PC-3 (cell line): ENCODE data around the gene CORO1C. TPM values are rescaled to one million over a fixed set of nuclear protein-coding genes. Genes with fewer than 3 reads are reported as not detected.

Experiments
- ATAC-seq: fragments of 200-7000 bp; cut with Tn5 transposase; 2 replicates; pipeline ENCODE4 v1.9.1; 2020; ENCODE audit warnings: mild to moderate bottlenecking, moderate library complexity
- BruUV-seq: library from RNA; stranded (reverse); fragments of 400-500 nt; replicated peaks from 2 replicates; lab custom pipeline; 2021; lab: Mats Ljungman, UMichigan
- CTCF ChIA-PET: fragments of 300-600 bp; sonication (Branson Sonifier 250); formaldehyde crosslinking; loops from one replicate; lab custom pipeline; 2022; ENCODE audit warnings: antibody characterized with exemption; lab: Charles Lee
- POLR2A ChIA-PET: fragments of 300-600 bp; sonication (Branson Sonifier 250); formaldehyde crosslinking; loops from one replicate; lab custom pipeline; 2022; ENCODE audit warnings: antibody characterized with exemption; ENCODE audit not compliant: unreplicated experiment; lab: Charles Lee
- DNase-seq: peaks from one replicate; pipeline ENCODE4 v3.0.0-alpha.2; 2015
- H2AFZ ChIP-seq: fragments of 300-600 bp; sonication (generic); 2 replicates; pipeline ENCODE4 v1.6.0; 2016; ENCODE audit warnings: antibody characterized with exemption, low read length
- H3F3A ChIP-seq: fragments of 300-600 bp; sonication (generic); one replicate; pipeline ENCODE4 v1.6.0; 2017; ENCODE audit warnings: antibody characterized with exemption, low read length, control low read depth, mild to moderate bottlenecking; ENCODE audit not compliant: unreplicated experiment
- H3K27ac ChIP-seq: fragments of 300-600 bp; sonication (generic); 2 replicates; pipeline ENCODE4 v1.5.1; 2016; ENCODE audit warnings: mild to moderate bottlenecking, low read length
- H3K27me3 ChIP-seq: fragments of 300-600 bp; sonication (generic); 2 replicates; pipeline ENCODE4 v1.6.1; 2016; ENCODE audit warnings: low read length, mixed read lengths
- H3K36me3 ChIP-seq: fragments of 300-600 bp; sonication (generic); 2 replicates; pipeline ENCODE4 v1.6.1; 2016; ENCODE audit warnings: low read depth, mixed run types, low read length, mixed read lengths
- H3K4me1 ChIP-seq: fragments of 300-600 bp; sonication (generic); 2 replicates; pipeline ENCODE4 v1.5.1; 2016; ENCODE audit warnings: low read length; ENCODE audit not compliant: insufficient read depth
- H3K4me2 ChIP-seq: fragments of 300-600 bp; sonication (generic); 2 replicates; pipeline ENCODE4 v1.6.0; 2016; ENCODE audit warnings: low read length
- H3K4me3 ChIP-seq: fragments of 300-600 bp; sonication (generic); 2 replicates; pipeline ENCODE4 v1.5.1; 2016; ENCODE audit warnings: mild to moderate bottlenecking, low read length, mixed read lengths
- H3K79me2 ChIP-seq: fragments of 300-600 bp; sonication (generic); 2 replicates; pipeline ENCODE4 v1.6.1; 2017; ENCODE audit warnings: low read length, mixed read lengths
- H3K9ac ChIP-seq: fragments of 300-600 bp; sonication (generic); 2 replicates; pipeline ENCODE4 v1.6.0; 2016; ENCODE audit warnings: mild to moderate bottlenecking, low read length
- H3K9me2 ChIP-seq: fragments of 300-600 bp; sonication (generic); replicated peaks from 2 replicates; pipeline ENCODE4 v1.6.1; 2016; ENCODE audit warnings: mixed run types, low read length, mixed read lengths
- H3K9me3 ChIP-seq: fragments of 300-600 bp; sonication (generic); 2 replicates; pipeline ENCODE4 v1.6.1; 2016; ENCODE audit warnings: low read length, mixed read lengths
- H4K20me1 ChIP-seq: fragments of 300-600 bp; sonication (generic); 2 replicates; pipeline ENCODE4 v1.6.1; 2016; ENCODE audit warnings: low read length, mixed read lengths
- EZH2 ChIP-seq: fragments of 300-600 bp; sonication (generic); IDR thresholded peaks from one replicate; pipeline ENCODE4 v1.6.1; 2017; ENCODE audit warnings: antibody characterized with exemption, mild to moderate bottlenecking, low read length; ENCODE audit not compliant: unreplicated experiment
- EZH2phosphoT487 ChIP-seq: fragments of 300-600 bp; sonication (generic); IDR thresholded peaks from 2 replicates; pipeline ENCODE4 v1.6.1; 2018; ENCODE audit warnings: mild to moderate bottlenecking, antibody characterized with exemption, low read length, borderline replicate concordance
- intact Hi-C: fragments of 100-400 bp; cut with micrococcal nuclease; formaldehyde crosslinking; loops from 2 replicates; pipeline ENCODE4 v1.9.0; 2023
- total RNA-seq: library from RNA; depleted of rRNA; stranded (reverse); fragments of >200 nt; gene quantifications from 2 replicates; pipeline ENCODE4 v1.2.3, GENCODE V29; 2014
- TF ChIP-seq, protein P1 (sequence below): fragments of 300-600 bp; sonication (generic); conservative IDR thresholded peaks from 2 replicates; pipeline ENCODE4 v1.5.1; 2017; ENCODE audit warnings: antibody characterized with exemption, low read depth, mild to moderate bottlenecking, low read length

Gene CORO1C
- total RNA-seq, 1 experiment from 2014 or later = 179 TPM

DNA sequence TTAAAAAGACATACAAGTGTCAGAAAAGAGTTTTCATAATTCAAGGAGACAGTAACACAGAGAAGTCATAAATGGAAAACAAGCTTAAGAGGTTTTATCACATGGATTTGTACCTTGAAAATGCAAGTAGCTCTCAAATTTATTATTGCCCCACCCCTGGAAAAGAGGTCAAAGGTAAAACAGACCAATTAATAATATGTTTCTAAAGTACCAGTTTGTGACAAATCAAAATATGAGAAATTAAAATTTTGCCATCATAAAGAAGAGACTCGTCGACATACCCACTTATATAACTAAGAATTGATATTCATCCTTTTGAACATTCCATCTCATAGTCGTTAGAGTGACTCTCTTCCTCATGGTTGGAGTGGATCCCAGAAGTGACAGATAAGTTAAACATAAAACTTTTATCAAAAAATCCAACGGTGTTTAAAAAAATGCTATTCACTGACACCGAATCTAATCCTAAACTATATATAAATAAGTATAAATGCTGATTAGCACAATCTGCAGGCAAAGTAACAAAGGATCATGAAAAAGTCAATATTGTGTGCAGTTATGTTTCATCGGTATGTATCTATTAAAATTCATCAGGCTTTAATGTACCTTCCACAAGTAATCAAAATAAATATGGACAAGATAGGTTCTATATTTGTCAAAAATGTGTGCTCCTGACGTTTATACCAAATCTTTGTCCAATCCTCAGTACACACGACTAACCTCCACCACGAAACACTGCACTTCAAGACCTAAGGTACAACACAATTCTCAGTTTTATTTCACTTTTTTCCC, 2.3 kb downstream of the CORO1C start:
- no TSS peak for BruUV-seq
- TF ChIP-seq, protein P1, sequence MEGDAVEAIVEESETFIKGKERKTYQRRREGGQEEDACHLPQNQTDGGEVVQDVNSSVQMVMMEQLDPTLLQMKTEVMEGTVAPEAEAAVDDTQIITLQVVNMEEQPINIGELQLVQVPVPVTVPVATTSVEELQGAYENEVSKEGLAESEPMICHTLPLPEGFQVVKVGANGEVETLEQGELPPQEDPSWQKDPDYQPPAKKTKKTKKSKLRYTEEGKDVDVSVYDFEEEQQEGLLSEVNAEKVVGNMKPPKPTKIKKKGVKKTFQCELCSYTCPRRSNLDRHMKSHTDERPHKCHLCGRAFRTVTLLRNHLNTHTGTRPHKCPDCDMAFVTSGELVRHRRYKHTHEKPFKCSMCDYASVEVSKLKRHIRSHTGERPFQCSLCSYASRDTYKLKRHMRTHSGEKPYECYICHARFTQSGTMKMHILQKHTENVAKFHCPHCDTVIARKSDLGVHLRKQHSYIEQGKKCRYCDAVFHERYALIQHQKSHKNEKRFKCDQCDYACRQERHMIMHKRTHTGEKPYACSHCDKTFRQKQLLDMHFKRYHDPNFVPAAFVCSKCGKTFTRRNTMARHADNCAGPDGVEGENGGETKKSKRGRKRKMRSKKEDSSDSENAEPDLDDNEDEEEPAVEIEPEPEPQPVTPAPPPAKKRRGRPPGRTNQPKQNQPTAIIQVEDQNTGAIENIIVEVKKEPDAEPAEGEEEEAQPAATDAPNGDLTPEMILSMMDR = no peak
- TF ChIP-seq EZH2phosphoT487 = no peak
- no peak for TF ChIP-seq EZH2
- intact Hi-C loops = loop anchor here (1.0 kb wide), 1 partner anchor 64 kb away; no protein-coding TSS in a partner anchor
- Histone ChIP-seq H3K4me3 (peak overlapping the region; percentile 68), H3K27ac (peak overlapping the region; percentile 87), H4K20me1 (peaks cover 53% of the 10 kb centered on the region), H3K36me3 (peaks cover 9% of the 10 kb centered on the region; the same call in 1 of the 2 replicates), H3F3A (peaks cover 20% of the 10 kb centered on the region), H3K9ac (peak overlapping the region; percentile 94), H3K4me1 (peaks cover 61% of the 10 kb centered on the region), H3K79me2 (peaks cover 73% of the 10 kb centered on the region), H3K9me2 (no peaks in the 10 kb centered on the region), H2AFZ (no peak overlapping the region), H3K9me3 (no peaks in the 10 kb centered on the region), H3K4me2 (peak overlapping the region; percentile 87), H3K27me3 (no peaks in the 10 kb centered on the region)
- ChIA-PET POLR2A (no interaction called here), CTCF (no interaction called here)
- DNase-seq (peak; percentile 78), ATAC-seq (no peak)

DNA sequence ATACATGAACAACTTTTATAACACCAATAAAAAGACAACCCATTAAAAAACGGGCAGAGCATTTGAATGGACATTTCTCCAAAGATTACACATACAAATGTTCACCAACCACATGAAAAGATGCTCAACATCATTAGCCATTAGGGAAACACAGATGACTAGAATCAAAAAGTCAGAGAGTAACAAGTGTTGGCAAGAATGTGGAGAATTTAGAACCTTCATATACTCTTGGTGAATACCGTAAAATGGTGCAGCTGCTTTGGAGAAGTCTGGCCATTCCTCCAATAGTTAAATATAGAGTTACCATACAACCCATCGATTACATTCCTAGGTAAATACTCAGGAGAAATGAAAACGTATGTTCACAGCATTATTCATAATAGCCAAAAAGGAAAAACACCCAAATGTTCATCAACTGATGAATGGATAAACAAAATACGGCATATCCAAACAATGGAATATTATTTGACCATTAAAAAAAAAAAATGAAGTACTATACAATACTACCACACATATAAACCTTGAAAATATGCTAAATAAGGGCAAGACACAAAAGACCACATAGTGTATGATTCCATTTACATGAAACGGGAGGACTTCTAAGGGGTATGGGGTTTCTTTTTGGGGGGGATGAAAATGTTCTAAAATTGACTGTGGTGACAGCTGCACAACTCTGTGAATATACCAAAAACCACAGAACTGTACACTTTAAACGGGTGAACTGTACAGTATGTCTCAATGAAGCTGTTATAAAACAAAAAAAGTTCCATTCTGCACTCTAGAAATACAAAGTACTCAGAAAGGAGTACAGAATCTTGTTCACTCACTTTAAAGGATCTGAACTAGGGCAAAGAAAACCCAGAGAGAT, 3.2 kb downstream of the CORO1C start:
- peak overlapping the region; percentile 87 for H3K27ac ChIP-seq
- no TSS peak for BruUV-seq
- H2AFZ ChIP-seq = no peak overlapping the region
- DNase-seq (no peak), ATAC-seq (no peak)
- H3K79me2 ChIP-seq = peaks cover 82% of the 10 kb centered on the region
- H3K27me3 ChIP-seq = no peaks in the 10 kb centered on the region
- peaks cover 59% of the 10 kb centered on the region for H4K20me1 ChIP-seq
- no peaks in the 10 kb centered on the region for H3K9me3 ChIP-seq
- ChIA-PET CTCF (no interaction called here), POLR2A (no interaction called here)
- peaks cover 9% of the 10 kb centered on the region; the same call in 1 of the 2 replicates for H3K36me3 ChIP-seq
- TF ChIP-seq EZH2 (no peak), EZH2phosphoT487 (no peak)
- TF ChIP-seq, protein P1 = no peak
- peak overlapping the region; percentile 68 for H3K4me3 ChIP-seq
- no peaks in the 10 kb centered on the region for H3K9me2 ChIP-seq
- H3K4me2 ChIP-seq = peak overlapping the region; percentile 87
- intact Hi-C loops = no loop called here
- peaks cover 66% of the 10 kb centered on the region for H3K4me1 ChIP-seq
- peak overlapping the region; percentile 13; the same call in 1 of the 2 replicates for H3K9ac ChIP-seq
- H3F3A ChIP-seq = peaks cover 26% of the 10 kb centered on the region
